Liver (tissue), 9 donors: ENCODE data around the gene THOC2. TPM values are rescaled to one million over a fixed set of nuclear protein-coding genes. Genes with fewer than 3 reads are reported as not detected.
A peak's percentile ranks its signal among the peaks of the same experiment; 100 is the strongest.

Source experiments
- DNase-seq: peaks from one replicate; pipeline ENCODE4 v3.0.0-alpha.2; 2017; ENCODE audit warnings: low spot score
- H3K27ac ChIP-seq, 2 donors: one replicate each; pipeline ENCODE4 v1.7.0; 2013; ENCODE audit warnings: inconsistent platforms in 2 of 2, low read length in 2 of 2, control low read depth in 1 of 2, low read depth in 1 of 2, mild to moderate bottlenecking in 1 of 2
- H3K27me3 ChIP-seq, 4 donors: one replicate each; pipeline versions ENCODE4 v1.6.1 to v1.7.0; 2013; ENCODE audit warnings: low read length in 3 of 4, inconsistent platforms in 1 of 4, mild to moderate bottlenecking in 1 of 4, moderate library complexity in 1 of 4; ENCODE audit not compliant: control insufficient read depth in 4 of 4, insufficient read depth in 4 of 4
- H3K36me3 ChIP-seq, 4 donors: one replicate each; pipeline versions ENCODE4 v1.6.1 to v1.7.0; 2013; ENCODE audit warnings: low read length in 3 of 4, mild to moderate bottlenecking in 3 of 4, low read depth in 1 of 4, moderate library complexity in 1 of 4; ENCODE audit not compliant: control insufficient read depth in 4 of 4, insufficient read depth in 3 of 4
- H3K4me1 ChIP-seq, 4 donors: one replicate each; pipeline versions ENCODE4 v1.6.1 to v1.7.0; 2013; ENCODE audit warnings: low read length in 3 of 4, mild to moderate bottlenecking in 3 of 4, moderate library complexity in 1 of 4; ENCODE audit not compliant: control insufficient read depth in 4 of 4, insufficient read depth in 4 of 4
- H3K4me3 ChIP-seq, 3 donors: one replicate each; pipeline versions ENCODE4 v1.6.1 to v1.7.0; 2013; ENCODE audit warnings: low read length in 3 of 3, control low read depth in 1 of 3, low read depth in 1 of 3, mild to moderate bottlenecking in 1 of 3
- H3K9ac ChIP-seq, 2 donors: one replicate each; pipeline ENCODE4 v1.7.0; 2013; ENCODE audit warnings: low read length in 2 of 2, mild to moderate bottlenecking in 2 of 2, moderate library complexity in 2 of 2, control low read depth in 1 of 2, low read depth in 1 of 2
- H3K9me3 ChIP-seq, 4 donors: one replicate each; pipeline versions ENCODE4 v1.6.1 to v1.7.0; 2013; ENCODE audit warnings: low read length in 3 of 4; ENCODE audit not compliant: control insufficient read depth in 4 of 4
- CTCF ChIP-seq: fragments of 150-350 bp; IDR thresholded peaks from 2 replicates; pipeline ENCODE4 v1.5.1; 2017; ENCODE audit warnings: improper control_type of control experiment, low read depth, low read length; ENCODE audit not compliant: missing input control
- EGR1 ChIP-seq, 2 donors: IDR thresholded peaks; 2 replicates each; pipeline ENCODE4 v1.6.1; 2016 to 2018; ENCODE audit warnings: antibody characterized with exemption in 2 of 2, low read depth in 2 of 2
- FOXA1 ChIP-seq: IDR thresholded peaks from 2 replicates; pipeline ENCODE4 v1.6.1; 2016; ENCODE audit warnings: antibody characterized with exemption
- FOXA2 ChIP-seq: IDR thresholded peaks from 2 replicates; pipeline ENCODE4 v1.6.1; 2016; ENCODE audit warnings: antibody characterized with exemption
- GABPA ChIP-seq, 2 donors: IDR thresholded peaks in 1 of 2; conservative IDR thresholded peaks in 1 of 2; 2 replicates each; pipeline ENCODE4 v1.6.1; 2016; ENCODE audit warnings: antibody characterized with exemption in 2 of 2, mild to moderate bottlenecking in 1 of 2, moderate library complexity in 1 of 2
- HNF4A ChIP-seq, 2 donors: conservative IDR thresholded peaks; 2 replicates each; pipeline ENCODE4 v1.6.1; 2016; ENCODE audit warnings: antibody characterized with exemption in 2 of 2, mild to moderate bottlenecking in 2 of 2
- HNF4G ChIP-seq: IDR thresholded peaks from 2 replicates; pipeline ENCODE4 v1.6.1; 2016; ENCODE audit warnings: antibody characterized with exemption
- JUND ChIP-seq, 2 donors: IDR thresholded peaks; 2 replicates each; pipeline ENCODE4 v1.6.1; 2016; ENCODE audit warnings: antibody characterized with exemption in 2 of 2
- MAX ChIP-seq: IDR thresholded peaks from 2 replicates; pipeline ENCODE4 v1.6.1; 2016; ENCODE audit warnings: antibody characterized with exemption
- NR2F2 ChIP-seq: IDR thresholded peaks from 2 replicates; pipeline ENCODE4 v1.6.1; 2016; ENCODE audit warnings: antibody characterized with exemption
- RAD21 ChIP-seq, 2 donors: IDR thresholded peaks; 2 replicates each; pipeline ENCODE4 v1.6.1; 2016; ENCODE audit warnings: antibody characterized with exemption in 2 of 2, mild to moderate bottlenecking in 2 of 2
- REST ChIP-seq: IDR thresholded peaks from 2 replicates; pipeline ENCODE4 v1.6.1; 2016; ENCODE audit warnings: antibody characterized with exemption, mild to moderate bottlenecking
- RXRA ChIP-seq, 2 donors: IDR thresholded peaks; 2 replicates each; pipeline ENCODE4 v1.6.1; 2017 to 2018; ENCODE audit warnings: antibody characterized with exemption in 2 of 2, mild to moderate bottlenecking in 1 of 2
- SP1 ChIP-seq: IDR thresholded peaks from 2 replicates; pipeline ENCODE4 v1.6.1; 2018; ENCODE audit warnings: antibody characterized with exemption, mild to moderate bottlenecking
- TAF1 ChIP-seq: conservative IDR thresholded peaks from 2 replicates; pipeline ENCODE4 v1.6.1; 2016; ENCODE audit warnings: antibody characterized with exemption, mild to moderate bottlenecking
- YY1 ChIP-seq: IDR thresholded peaks from 2 replicates; pipeline ENCODE4 v1.6.1; 2016; ENCODE audit warnings: antibody characterized with exemption, mild to moderate bottlenecking
- WGBS: extraction: QIAGEN DNeasy Blood & Tissue Kit; methylation state at CpG from one replicate; pipeline ENCODE4 v1.1.7; 2013; 5-methylcytosine and 5-hydroxymethylcytosine counted together
- polyA plus RNA-seq, 2 donors: library from polyadenylated mRNA; stranded (reverse) in 1 of 2; unstranded in 1 of 2; fragments of 200-250 nt in 1 of 2; fragments of >200 nt in 1 of 2; fragmentation: Nextera tagmentation in 1 of 2; extraction: Ambion mirVana in 1 of 2; gene quantifications; one replicate each; pipeline versions ENCODE4 v1.2.1 to v1.2.3, GENCODE V29; 2013 to 2015
- total RNA-seq, 2 donors: library from RNA; depleted of rRNA; stranded (reverse); fragments of >200 nt; gene quantifications; one replicate each; pipeline ENCODE4 v1.2.3, GENCODE V29; 2014
- TF ChIP-seq, protein P1 (sequence below): IDR thresholded peaks from 2 replicates; pipeline ENCODE4 v1.6.1; 2016; ENCODE audit warnings: antibody characterized with exemption
- TF ChIP-seq, protein P2 (sequence below): IDR thresholded peaks from 2 replicates; pipeline ENCODE4 v1.6.1; 2016; ENCODE audit warnings: antibody characterized with exemption
- donor health status: healthy.
- donor health status: healthy.
- donor health status: healthy.
- donor health status: healthy.
- donor health status: healthy.

Gene THOC2
- total and polyA plus RNA-seq, 4 donors = 10.6 to 55.9 (median 40.7) TPM

- no peak overlapping the region for H3K9ac ChIP-seq
- no peaks in the 10 kb centered on the region for H3K4me1 ChIP-seq
- 8% methylated on average over 1 of the region's 1 CpG for WGBS
- H3K4me3 ChIP-seq = no peak overlapping the region
- no peaks in the 10 kb centered on the region for H3K36me3 ChIP-seq
- no peak for DNase-seq
- H3K27me3 ChIP-seq = no peaks in the 10 kb centered on the region
- TF ChIP-seq CTCF (no peak), HNF4A (conservative IDR thresholded peaks at IDR 0.05) (peak; percentile 25 to 38)
- no peaks in the 10 kb centered on the region for H3K9me3 ChIP-seq
- H3K27ac ChIP-seq = no peak overlapping the region
Measured at GRCh38 chrX:123779908-123780396, 47.1 kb upstream of the THOC2 start.

- H3K9ac ChIP-seq = no peak overlapping the region
Measured at GRCh38 chrX:123773258-123773988, 40.6 kb upstream of the THOC2 start.

More at GRCh38 chrX:123773258-123773988, 40.6 kb upstream of the THOC2 start:
- Histone ChIP-seq H3K27ac (no peak overlapping the region), H3K9me3 (no peaks in the 10 kb centered on the region), H3K4me1 (peaks cover 0 to 4% (median 0%) of the 10 kb centered on the region in 4 donors), H3K36me3 (no peaks in the 10 kb centered on the region), H3K27me3 (no peaks in the 10 kb centered on the region), H3K4me3 (no peak overlapping the region)
- TF ChIP-seq FOXA2 = no peak
- TF ChIP-seq TAF1 = no peak
- TF ChIP-seq HNF4G = no peak
- no peak for TF ChIP-seq GABPA (IDR thresholded peaks at IDR 0.05 in 1 of 2, conservative IDR thresholded peaks at IDR 0.05 in 1 of 2)
- TF ChIP-seq YY1 = no peak
- no peak for TF ChIP-seq JUND (IDR thresholded peaks at IDR 0.05)
- TF ChIP-seq, protein P1, sequence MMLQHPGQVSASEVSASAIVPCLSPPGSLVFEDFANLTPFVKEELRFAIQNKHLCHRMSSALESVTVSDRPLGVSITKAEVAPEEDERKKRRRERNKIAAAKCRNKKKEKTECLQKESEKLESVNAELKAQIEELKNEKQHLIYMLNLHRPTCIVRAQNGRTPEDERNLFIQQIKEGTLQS = no peak
- TF ChIP-seq HNF4A (conservative IDR thresholded peaks at IDR 0.05) = no peak
- TF ChIP-seq FOXA1 = no peak
- TF ChIP-seq, protein P2, sequence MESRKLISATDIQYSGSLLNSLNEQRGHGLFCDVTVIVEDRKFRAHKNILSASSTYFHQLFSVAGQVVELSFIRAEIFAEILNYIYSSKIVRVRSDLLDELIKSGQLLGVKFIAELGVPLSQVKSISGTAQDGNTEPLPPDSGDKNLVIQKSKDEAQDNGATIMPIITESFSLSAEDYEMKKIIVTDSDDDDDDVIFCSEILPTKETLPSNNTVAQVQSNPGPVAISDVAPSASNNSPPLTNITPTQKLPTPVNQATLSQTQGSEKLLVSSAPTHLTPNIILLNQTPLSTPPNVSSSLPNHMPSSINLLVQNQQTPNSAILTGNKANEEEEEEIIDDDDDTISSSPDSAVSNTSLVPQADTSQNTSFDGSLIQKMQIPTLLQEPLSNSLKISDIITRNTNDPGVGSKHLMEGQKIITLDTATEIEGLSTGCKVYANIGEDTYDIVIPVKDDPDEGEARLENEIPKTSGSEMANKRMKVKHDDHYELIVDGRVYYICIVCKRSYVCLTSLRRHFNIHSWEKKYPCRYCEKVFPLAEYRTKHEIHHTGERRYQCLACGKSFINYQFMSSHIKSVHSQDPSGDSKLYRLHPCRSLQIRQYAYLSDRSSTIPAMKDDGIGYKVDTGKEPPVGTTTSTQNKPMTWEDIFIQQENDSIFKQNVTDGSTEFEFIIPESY = no peak
- no peak for TF ChIP-seq REST
- no peak for TF ChIP-seq CTCF
- TF ChIP-seq EGR1 (IDR thresholded peaks at IDR 0.05; ENCODE audit: low read depth in 2 of 2) = no peak
- no peak for TF ChIP-seq RAD21 (IDR thresholded peaks at IDR 0.05)
- TF ChIP-seq MAX = no peak
- TF ChIP-seq NR2F2 = no peak
- no peak for TF ChIP-seq RXRA (IDR thresholded peaks at IDR 0.05)
- no peak for TF ChIP-seq SP1
- DNase-seq = no peak
- 82% methylated on average over 4 of the region's 4 CpGs for WGBS
